Activated B cell treated with CpG ODN at 0.5 μM for 24 hours (primary cell): Measurements from ENCODE around the gene MYB. TPM values are rescaled to one million over a fixed set of nuclear protein-coding genes. Genes with fewer than 3 reads are reported as not detected.

Experiments
- ATAC-seq: fragments of 200-7000 bp; cut with Tn5 transposase; one replicate; pipeline ENCODE4 v1.10.0; 2021; ENCODE audit warnings: low read depth, mild to moderate bottlenecking, moderate library complexity
- CTCF ChIA-PET: fragments of 350-600 bp; sonication (Branson Sonifier 250); formaldehyde crosslinking; loops from one replicate; lab custom pipeline; 2021; ENCODE audit warnings: antibody characterized with exemption; lab: Charles Lee
- POLR2A ChIA-PET: fragments of 350-600 bp; sonication (Branson Sonifier 250); formaldehyde crosslinking; loops from one replicate; lab custom pipeline; 2021; ENCODE audit warnings: antibody characterized with exemption; lab: Charles Lee
- DNase-seq: peaks from one replicate; pipeline ENCODE4 v3.0.0; 2022
- H3K27ac Mint-ChIP-seq: one replicate; pipeline ENCODE4 v1.8.0; 2020; ENCODE audit warnings: mixed read lengths
- H3K27me3 Mint-ChIP-seq: one replicate; pipeline ENCODE4 v1.8.0; 2021; ENCODE audit warnings: mixed read lengths
- H3K36me3 Mint-ChIP-seq: one replicate; pipeline ENCODE4 v1.8.0; 2021; ENCODE audit warnings: low read depth, mixed read lengths
- H3K4me1 Mint-ChIP-seq: one replicate; pipeline ENCODE4 v1.8.0; 2021; ENCODE audit warnings: mixed read lengths
- H3K4me3 Mint-ChIP-seq: one replicate; pipeline ENCODE4 v1.8.0; 2020; ENCODE audit warnings: mild to moderate bottlenecking, mixed read lengths
- H3K9me3 Mint-ChIP-seq: one replicate; pipeline ENCODE4 v1.8.0; 2020; ENCODE audit warnings: mixed read lengths
- CTCF ChIP-seq: fragments of 200-600 bp; IDR thresholded peaks from one replicate; pipeline ENCODE4 v1.8.0; 2022; ENCODE audit warnings: antibody characterized with exemption, mild to moderate bottlenecking
- intact Hi-C: fragments of 100-400 bp; cut with micrococcal nuclease; formaldehyde crosslinking; loops from one replicate; pipeline ENCODE4 v1.15.1; 2024
- total RNA-seq: library from RNA; stranded (reverse); gene quantifications from 2 replicates; pipeline ENCODE4 v1.2.3, GENCODE V29; 2022

Gene MYB
- total RNA-seq, 1 donor from 2014 or later: 3.2 TPM

DNA sequence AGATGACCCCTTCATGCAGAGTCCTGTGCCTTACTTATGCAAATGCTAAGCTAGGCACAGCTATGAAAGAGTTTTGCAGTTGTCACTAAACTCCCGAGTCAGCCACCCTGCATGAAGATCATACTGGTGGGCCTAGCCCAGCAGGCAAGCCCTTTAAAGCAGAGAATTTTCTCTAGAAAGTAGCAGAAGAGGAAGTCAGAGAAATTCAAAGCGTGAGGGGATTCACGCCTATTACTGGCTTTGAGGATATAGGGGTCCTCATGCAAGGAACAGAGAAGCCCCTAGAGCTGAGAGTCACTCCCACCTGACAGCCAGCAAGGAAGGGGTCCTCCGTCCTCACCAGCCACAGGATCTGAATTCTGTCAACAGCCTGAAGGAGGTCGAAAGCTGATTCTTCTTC, 54.6 kb downstream of the MYB start:
- DNase-seq: no peak
- intact Hi-C loops: no loop called here
- no peak for ATAC-seq
- H3K4me1 Mint-ChIP-seq: peaks cover 3% of the 10 kb centered on the region
- H3K27ac Mint-ChIP-seq: no peak overlapping the region
- H3K36me3 Mint-ChIP-seq: no peaks in the 10 kb centered on the region
- no peaks in the 10 kb centered on the region for H3K9me3 Mint-ChIP-seq
- ChIA-PET POLR2A (no interaction called here), CTCF (no interaction called here)
- H3K4me3 Mint-ChIP-seq: no peak overlapping the region
- peaks cover 2% of the 10 kb centered on the region for H3K27me3 Mint-ChIP-seq
- no peak for TF ChIP-seq CTCF

GRCh38 chr6:135236319-135236718, 55.2 kb downstream of the MYB start:
- ATAC-seq: no peak
- Mint-ChIP-seq H3K27me3 (peaks cover 2% of the 10 kb centered on the region), H3K4me3 (no peak overlapping the region), H3K27ac (no peak overlapping the region), H3K36me3 (no peaks in the 10 kb centered on the region), H3K9me3 (no peaks in the 10 kb centered on the region), H3K4me1 (peaks cover 3% of the 10 kb centered on the region)
- CTCF ChIA-PET: no interaction called here
- no peak for DNase-seq
- intact Hi-C loops: no loop called here
- TF ChIP-seq CTCF: no peak
- POLR2A ChIA-PET: no interaction called here

GRCh38 chr6:135236732-135237131, 55.6 kb downstream of the MYB start:
- no peak overlapping the region for H3K4me3 Mint-ChIP-seq
- no peak overlapping the region for H3K27ac Mint-ChIP-seq
- ATAC-seq (no peak), DNase-seq (no peak)
- intact Hi-C loops: no loop called here
- TF ChIP-seq CTCF: no peak
- no peaks in the 10 kb centered on the region for H3K36me3 Mint-ChIP-seq
- H3K4me1 Mint-ChIP-seq: peaks cover 3% of the 10 kb centered on the region
- peaks cover 2% of the 10 kb centered on the region for H3K27me3 Mint-ChIP-seq
- ChIA-PET POLR2A (no interaction called here), CTCF (no interaction called here)
- no peaks in the 10 kb centered on the region for H3K9me3 Mint-ChIP-seq

DNA sequence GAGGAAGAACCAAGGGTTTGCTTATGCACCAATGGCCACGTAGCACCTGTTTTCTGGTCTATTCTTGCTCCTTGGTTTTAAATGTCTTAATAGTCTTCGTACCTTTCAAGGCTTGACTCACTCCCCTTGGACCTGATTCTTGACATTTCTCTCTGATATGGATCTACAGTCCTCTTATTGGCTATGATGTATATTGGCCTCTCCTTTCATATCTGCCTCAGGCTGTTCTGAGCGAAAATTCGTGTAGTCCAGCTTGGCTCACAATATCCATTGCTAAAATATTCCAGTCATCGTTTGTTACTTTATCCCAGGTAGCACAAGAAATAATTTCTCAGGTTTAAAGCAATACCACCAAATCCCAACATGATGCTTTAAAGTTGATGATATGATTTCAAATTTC, 59.6 kb downstream of the MYB start:
- ATAC-seq: no peak
- intact Hi-C loops: no loop called here
- ChIA-PET POLR2A (no interaction called here), CTCF (no interaction called here)
- H3K27ac Mint-ChIP-seq: no peak overlapping the region
- TF ChIP-seq CTCF: no peak
- peaks cover 2% of the 10 kb centered on the region for H3K27me3 Mint-ChIP-seq
- no peaks in the 10 kb centered on the region for H3K36me3 Mint-ChIP-seq
- no peak for DNase-seq
- H3K4me1 Mint-ChIP-seq: peaks cover 3% of the 10 kb centered on the region
- H3K9me3 Mint-ChIP-seq: no peaks in the 10 kb centered on the region
- no peak overlapping the region for H3K4me3 Mint-ChIP-seq

- Mint-ChIP-seq H3K27ac (no peak overlapping the region), H3K36me3 (no peaks in the 10 kb centered on the region), H3K27me3 (no peaks in the 10 kb centered on the region), H3K4me1 (no peaks in the 10 kb centered on the region), H3K9me3 (no peaks in the 10 kb centered on the region), H3K4me3 (no peak overlapping the region)
- DNase-seq (no peak), ATAC-seq (no peak)
- POLR2A ChIA-PET: no interaction called here
- no peak for TF ChIP-seq CTCF
- CTCF ChIA-PET: no interaction called here
- intact Hi-C loops: no loop called here
Measured at GRCh38 chr6:135243871-135244796, 63.0 kb downstream of the MYB start.
